H1 (cell line): ENCODE measurements around the gene ZNF273. TPM values are rescaled to one million over a fixed set of nuclear protein-coding genes. Genes with fewer than 3 reads are reported as not detected.
"Not testable (repeated sequence)": the region's sequence is repeated elsewhere in the genome, so short reads cannot be mapped to it uniquely, and the experiment has no call there.

ENCODE experiments used
- CTCF ChIA-PET: fragments of 300-600 bp; sonication (Branson Sonifier 250); formaldehyde crosslinking; loops from one replicate; lab custom pipeline; 2021; ENCODE audit not compliant: partially characterized antibody; lab: Charles Lee
- POLR2A ChIA-PET: fragments of 300-600 bp; sonication (Branson Sonifier 250); formaldehyde crosslinking; loops from one replicate; lab custom pipeline; 2021; ENCODE audit warnings: inconsistent platforms; ENCODE audit not compliant: partially characterized antibody; lab: Charles Lee
- DNase-seq, 2 experiments: peaks; one replicate each; pipeline versions ENCODE4 v3.0.0 to v3.0.0-alpha.2; 2010 to 2022; ENCODE audit warnings: low spot score in 2 of 2, low read depth in 1 of 2, mixed read lengths in 1 of 2
- FAIRE-seq: peaks from 2 replicates; lab custom pipeline; 2011; peaks lifted over from hg19 to GRCh38; lab: Jason Lieb, UNC
- H2AFZ ChIP-seq: 2 replicates; pipeline ENCODE4 v1.8.1; 2012; ENCODE audit warnings: low read length, inconsistent platforms
- H2AK5ac ChIP-seq: 2 replicates; pipeline ENCODE4 v1.6.1; 2013; ENCODE audit warnings: low read depth, low read length
- H2BK120ac ChIP-seq: replicated peaks from 2 replicates; pipeline ENCODE3; 2013; ENCODE audit warnings: low read depth, low read length, inconsistent platforms
- H2BK12ac ChIP-seq: 2 replicates; pipeline ENCODE4 v1.6.1; 2013; ENCODE audit warnings: low read depth, low read length
- H2BK15ac ChIP-seq: 2 replicates; pipeline ENCODE4 v1.6.1; 2013; ENCODE audit warnings: low read length
- H2BK20ac ChIP-seq: 2 replicates; pipeline ENCODE4 v1.6.1; 2013; ENCODE audit warnings: low read length
- H2BK5ac ChIP-seq: 2 replicates; pipeline ENCODE4 v1.6.1; 2013; ENCODE audit warnings: low read depth, low read length
- H3K14ac ChIP-seq: 2 replicates; pipeline ENCODE4 v1.6.1; 2013; ENCODE audit warnings: inconsistent platforms; ENCODE audit not compliant: insufficient read length
- H3K18ac ChIP-seq: 2 replicates; pipeline ENCODE4 v1.6.1; 2013; ENCODE audit warnings: low read length; ENCODE audit errors: extremely low read depth
- H3K23ac ChIP-seq: 2 replicates; pipeline ENCODE4 v1.6.1; 2013; ENCODE audit warnings: inconsistent platforms; ENCODE audit not compliant: insufficient read length
- H3K23me2 ChIP-seq: 2 replicates; pipeline ENCODE4 v1.6.1; 2013; ENCODE audit warnings: low read depth, low read length
- H3K27ac ChIP-seq: 2 replicates; pipeline ENCODE4 v1.6.1; 2011; ENCODE audit warnings: low read depth, low read length, inconsistent platforms
- H3K27me3 ChIP-seq, 4 experiments: replicated peaks in 1 of 4; 1 replicate in 1 of 4; 2 replicates in 3 of 4; pipeline versions ENCODE4 v1.6.1 to v1.8.1; 2011 to 2013; ENCODE audit warnings: low read length in 3 of 4, mild to moderate bottlenecking in 3 of 4, inconsistent platforms in 2 of 4, mixed read lengths in 2 of 4, moderate library complexity in 1 of 4; ENCODE audit not compliant: control insufficient read depth in 3 of 4, insufficient read depth in 3 of 4; ENCODE audit errors: extremely low read depth in 1 of 4
- H3K36me3 ChIP-seq, 4 experiments: 2 replicates each; pipeline versions ENCODE4 v1.6.1 to v1.8.1; 2011 to 2013; ENCODE audit warnings: mild to moderate bottlenecking in 4 of 4, low read length in 3 of 4, moderate library complexity in 2 of 4, control low read depth in 1 of 4, inconsistent platforms in 1 of 4; ENCODE audit not compliant: insufficient read depth in 4 of 4, control insufficient read depth in 2 of 4
- H3K4ac ChIP-seq: replicated peaks from 2 replicates; pipeline ENCODE3; 2013; ENCODE audit warnings: low read length, low read depth, mixed read lengths, inconsistent platforms; ENCODE audit not compliant: insufficient read length
- H3K4me1 ChIP-seq, 4 experiments: replicated peaks in 1 of 4; 1 replicate in 1 of 4; 2 replicates in 3 of 4; pipeline versions ENCODE4 v1.6.1 to v1.8.1; 2011 to 2013; ENCODE audit warnings: low read length in 3 of 4, inconsistent platforms in 2 of 4, mixed read lengths in 1 of 4; ENCODE audit not compliant: insufficient read depth in 4 of 4, control insufficient read depth in 3 of 4
- H3K4me2 ChIP-seq, 2 experiments: 2 replicates each; pipeline versions ENCODE4 v1.6.1 to v1.8.1; 2011 to 2013; ENCODE audit warnings: low read depth in 2 of 2, low read length in 2 of 2, control low read depth in 1 of 2, inconsistent platforms in 1 of 2, mild to moderate bottlenecking in 1 of 2; ENCODE audit not compliant: insufficient read depth in 1 of 2
- H3K4me3 ChIP-seq, 4 experiments: fragments of 200-600, 300-600 bp in 1 of 4; sonication (generic), shearing (Covaris generic), sonication (Bioruptor Twin) in 1 of 4; 2 replicates each; pipeline versions ENCODE4 v1.5.1 to v1.8.1; 2011 to 2016; ENCODE audit warnings: low read length in 4 of 4, low read depth in 3 of 4, control low read depth in 2 of 4, inconsistent platforms in 2 of 4, mild to moderate bottlenecking in 2 of 4, mixed read lengths in 1 of 4, moderate library complexity in 1 of 4; ENCODE audit not compliant: insufficient read depth in 2 of 4; ENCODE audit errors: extremely low read depth in 1 of 4
- H3K56ac ChIP-seq: replicated peaks from 2 replicates; pipeline ENCODE3; 2013; ENCODE audit warnings: low read depth, mild to moderate bottlenecking, mixed read lengths, low read length, inconsistent platforms; ENCODE audit not compliant: insufficient read length
- H3K79me1 ChIP-seq: 2 replicates; pipeline ENCODE4 v1.6.1; 2013; ENCODE audit warnings: low read depth, low read length, control low read depth
- H3K79me2 ChIP-seq, 2 experiments: 2 replicates each; pipeline versions ENCODE4 v1.6.1 to v1.8.1; 2012 to 2013; ENCODE audit warnings: low read length in 2 of 2, mild to moderate bottlenecking in 2 of 2, inconsistent platforms in 1 of 2; ENCODE audit not compliant: insufficient read depth in 2 of 2, control insufficient read depth in 1 of 2
- H3K9ac ChIP-seq, 4 experiments: replicated peaks in 1 of 4; 1 replicate in 1 of 4; 2 replicates in 3 of 4; pipeline versions ENCODE4 v1.6.1 to v1.8.1; 2011 to 2013; ENCODE audit warnings: low read depth in 3 of 4, low read length in 3 of 4, control low read depth in 2 of 4, mild to moderate bottlenecking in 2 of 4, moderate library complexity in 2 of 4, inconsistent platforms in 1 of 4; ENCODE audit errors: extremely low read depth in 1 of 4
- H3K9me3 ChIP-seq, 2 experiments: 2 replicates each; pipeline versions ENCODE4 v1.6.1 to v1.8.1; 2012 to 2013; ENCODE audit warnings: mild to moderate bottlenecking in 2 of 2, moderate library complexity in 2 of 2, control low read depth in 1 of 2, inconsistent platforms in 1 of 2, low read depth in 1 of 2, low read length in 1 of 2, mixed read lengths in 1 of 2; ENCODE audit not compliant: insufficient read depth in 2 of 2
- H4K20me1 ChIP-seq, 2 experiments: replicated peaks in 1 of 2; 2 replicates each; pipeline versions ENCODE3 to v1.8.1; 2011 to 2013; ENCODE audit warnings: inconsistent platforms in 2 of 2, low read length in 2 of 2, mild to moderate bottlenecking in 1 of 2; ENCODE audit not compliant: insufficient read depth in 2 of 2, control insufficient read depth in 1 of 2
- H4K5ac ChIP-seq: 2 replicates; pipeline ENCODE4 v1.6.1; 2013; ENCODE audit warnings: low read length, low read depth, mixed read lengths, inconsistent platforms; ENCODE audit not compliant: insufficient read length
- H4K8ac ChIP-seq: 2 replicates; pipeline ENCODE4 v1.8.0; 2013; ENCODE audit warnings: mild to moderate bottlenecking, moderate library complexity, low read length, inconsistent platforms; ENCODE audit not compliant: insufficient read depth; ENCODE audit errors: extremely low read depth
- H4K91ac ChIP-seq: replicated peaks from 2 replicates; pipeline ENCODE3; 2013; ENCODE audit warnings: low read length, mixed read lengths, inconsistent platforms; ENCODE audit not compliant: insufficient read length
- WGBS, 2 experiments: shearing (Covaris generic) in 1 of 2; methylation state at CpG; one replicate each; pipeline versions ENCODE4 v1.1.6 to v1.1.7; 2013 to 2015; ENCODE audit warnings: low lambda C conversion rate in 2 of 2, mixed read lengths in 2 of 2, inconsistent platforms in 1 of 2, low coverage in 1 of 2, missing lambda C conversion rate in 1 of 2; ENCODE audit not compliant: insufficient replicate concordance in 2 of 2, insufficient coverage in 1 of 2, insufficient read length in 1 of 2; ENCODE audit errors: extremely low coverage in 1 of 2, missing lambda C conversion rate in 1 of 2; 5-methylcytosine and 5-hydroxymethylcytosine counted together
- polyA plus RNA-seq, 7 experiments: library from polyadenylated mRNA; depleted of rRNA in 3 of 7; stranded (reverse) in 5 of 7; unstranded in 2 of 7; fragments of >200 nt in 5 of 7; fragments of 200-250 nt in 2 of 7; gene quantifications; 1 replicate in 5 of 7; 2 replicates in 1 of 7; 4 replicates in 1 of 7; pipeline versions ENCODE4 v1.2.1 to v1.2.3, GENCODE V29; 2011 to 2013; ENCODE audit warnings: missing spikeins in 2 of 7, mixed read lengths in 2 of 7
- total RNA-seq: library from RNA; stranded (reverse); fragmentation: NEBNext Ultra II Directional; extraction: Animal tissue kit (Norgen Biotek cat#: 25700); gene quantifications from 2 replicates; pipeline ENCODE4 v1.2.1, GENCODE V29; 2021

ZNF273 gene
- total and polyA plus RNA-seq, 2 of the 8 experiments (the other 6 are each of a cell fraction or from before 2014, with no cell fraction given) = 6.2 to 23.2 TPM

DNA sequence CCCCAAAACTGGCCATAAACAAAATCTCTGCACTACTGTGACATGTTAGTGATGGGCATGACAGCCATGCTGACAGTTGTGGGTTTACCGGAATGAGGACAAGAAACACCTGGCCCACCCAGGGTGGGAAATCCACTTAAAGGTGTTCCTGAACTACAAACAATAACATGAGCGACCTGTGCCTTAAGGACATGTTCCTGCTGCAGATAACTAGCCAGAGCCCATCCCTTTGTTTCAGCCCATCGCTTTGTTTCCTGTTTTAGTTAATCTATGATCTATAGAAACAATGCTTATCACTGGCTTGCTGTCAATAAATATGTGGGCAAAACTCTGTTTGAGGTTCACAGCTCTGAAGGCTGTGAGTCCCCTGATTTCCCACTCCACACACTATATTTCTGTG, 39.5 kb upstream of the ZNF273 start:
- POLR2A ChIA-PET, FAIRE-seq: not testable (repeated sequence)

More for the DNA sequence above, 39.5 kb upstream of the ZNF273 start:
- H4K8ac ChIP-seq, H3K4me2 ChIP-seq, H2BK5ac ChIP-seq, H3K56ac ChIP-seq, H2AFZ ChIP-seq, H3K23me2 ChIP-seq, H2BK12ac ChIP-seq, H2BK20ac ChIP-seq, H3K4me1 ChIP-seq, H3K36me3 ChIP-seq, H3K23ac ChIP-seq, H3K18ac ChIP-seq, H2AK5ac ChIP-seq, H4K20me1 ChIP-seq, H3K27me3 ChIP-seq, H3K4ac ChIP-seq, H3K14ac ChIP-seq, H4K5ac ChIP-seq, H3K9ac ChIP-seq, H3K27ac ChIP-seq, H3K4me3 ChIP-seq, H2BK15ac ChIP-seq, H4K91ac ChIP-seq, H3K79me2 ChIP-seq, H2BK120ac ChIP-seq, CTCF ChIA-PET, DNase-seq, H3K79me1 ChIP-seq: not testable (repeated sequence)
- 90% methylated on average over 3 of the region's 3 CpGs; no CpG with 5 or more reads in 1 of the 2 experiments for WGBS, 2 experiments
- H3K9me3 ChIP-seq = peaks cover 19 to 32% of the 10 kb centered on the region in 2 experiments; a peak in 3 of 4 replicates
